Retinal pigment epithelial cell (primary cell): ENCODE measurements around the gene LRIG1.

Source experiments
- DNase-seq: peaks from one replicate; pipeline ENCODE4 v3.0.0-alpha.2; 2010; ENCODE audit warnings: low read depth
- H3K4me3 ChIP-seq: 2 replicates; pipeline ENCODE4 v1.5.1; 2011; ENCODE audit warnings: mild to moderate bottlenecking, low read length, control low read depth, moderate library complexity
- TF ChIP-seq, protein P1 (sequence below): conservative IDR thresholded peaks from 2 replicates; pipeline ENCODE4 v1.5.1; 2011; ENCODE audit warnings: low read depth, low read length, control low read depth, inconsistent platforms

Gene LRIG1

DNA sequence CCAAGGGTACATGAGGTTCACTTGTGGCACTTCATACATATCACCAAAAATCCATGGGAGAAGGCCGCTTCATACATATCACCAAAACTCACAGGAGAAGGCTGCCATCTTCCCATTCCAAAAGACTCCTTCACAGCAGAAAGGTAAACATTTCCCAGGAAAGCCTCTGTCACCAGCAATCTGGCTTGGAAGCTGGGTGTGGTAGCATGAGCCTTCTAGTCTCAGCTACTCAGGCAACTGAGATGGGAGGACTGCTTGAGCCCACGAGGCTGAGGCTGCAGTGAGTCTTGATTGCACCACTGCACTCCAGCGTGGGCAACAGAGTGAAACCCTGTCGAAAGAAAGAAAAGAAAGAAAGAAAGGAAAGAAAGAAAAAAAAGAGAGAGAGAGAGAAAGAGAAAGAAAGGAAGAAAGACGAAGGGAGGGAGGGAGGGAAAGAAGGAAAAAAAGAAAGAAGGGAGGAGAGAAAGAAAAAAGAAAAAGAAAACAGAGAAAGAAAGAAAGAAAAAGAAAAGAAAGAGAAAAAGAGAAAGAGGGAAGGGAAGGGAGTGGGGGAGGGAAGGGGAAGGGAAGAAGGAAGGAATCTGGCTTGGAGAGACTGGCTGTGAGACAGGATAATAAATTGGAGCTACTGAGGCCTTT, 7.2 kb downstream of the LRIG1 start:
- H3K4me3 ChIP-seq, result no peak overlapping the region
- no peak for DNase-seq
- TF ChIP-seq, protein P1, sequence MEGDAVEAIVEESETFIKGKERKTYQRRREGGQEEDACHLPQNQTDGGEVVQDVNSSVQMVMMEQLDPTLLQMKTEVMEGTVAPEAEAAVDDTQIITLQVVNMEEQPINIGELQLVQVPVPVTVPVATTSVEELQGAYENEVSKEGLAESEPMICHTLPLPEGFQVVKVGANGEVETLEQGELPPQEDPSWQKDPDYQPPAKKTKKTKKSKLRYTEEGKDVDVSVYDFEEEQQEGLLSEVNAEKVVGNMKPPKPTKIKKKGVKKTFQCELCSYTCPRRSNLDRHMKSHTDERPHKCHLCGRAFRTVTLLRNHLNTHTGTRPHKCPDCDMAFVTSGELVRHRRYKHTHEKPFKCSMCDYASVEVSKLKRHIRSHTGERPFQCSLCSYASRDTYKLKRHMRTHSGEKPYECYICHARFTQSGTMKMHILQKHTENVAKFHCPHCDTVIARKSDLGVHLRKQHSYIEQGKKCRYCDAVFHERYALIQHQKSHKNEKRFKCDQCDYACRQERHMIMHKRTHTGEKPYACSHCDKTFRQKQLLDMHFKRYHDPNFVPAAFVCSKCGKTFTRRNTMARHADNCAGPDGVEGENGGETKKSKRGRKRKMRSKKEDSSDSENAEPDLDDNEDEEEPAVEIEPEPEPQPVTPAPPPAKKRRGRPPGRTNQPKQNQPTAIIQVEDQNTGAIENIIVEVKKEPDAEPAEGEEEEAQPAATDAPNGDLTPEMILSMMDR, result no peak

DNA sequence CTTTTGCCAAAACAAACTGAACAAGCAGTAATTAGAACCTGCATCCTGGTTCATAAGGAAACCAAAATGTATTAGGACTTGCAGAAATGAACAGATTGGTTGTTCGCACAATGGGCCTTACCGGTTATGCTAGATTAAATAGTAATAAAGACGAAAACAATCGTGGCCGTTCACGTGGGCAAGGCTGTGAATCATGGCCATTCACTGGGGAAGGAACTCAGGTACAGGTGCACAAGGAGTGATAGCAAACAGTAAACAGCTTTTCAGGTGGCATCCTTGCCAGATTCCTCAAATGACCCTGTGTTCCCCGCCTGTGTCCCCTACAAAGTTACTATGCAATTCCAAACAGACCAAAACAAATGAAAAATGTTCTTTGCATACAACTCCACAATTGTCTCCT, 8.2 kb downstream of the LRIG1 start:
- no peak overlapping the region for H3K4me3 ChIP-seq
- DNase-seq, result no peak
- TF ChIP-seq, protein P1, result no peak

DNA sequence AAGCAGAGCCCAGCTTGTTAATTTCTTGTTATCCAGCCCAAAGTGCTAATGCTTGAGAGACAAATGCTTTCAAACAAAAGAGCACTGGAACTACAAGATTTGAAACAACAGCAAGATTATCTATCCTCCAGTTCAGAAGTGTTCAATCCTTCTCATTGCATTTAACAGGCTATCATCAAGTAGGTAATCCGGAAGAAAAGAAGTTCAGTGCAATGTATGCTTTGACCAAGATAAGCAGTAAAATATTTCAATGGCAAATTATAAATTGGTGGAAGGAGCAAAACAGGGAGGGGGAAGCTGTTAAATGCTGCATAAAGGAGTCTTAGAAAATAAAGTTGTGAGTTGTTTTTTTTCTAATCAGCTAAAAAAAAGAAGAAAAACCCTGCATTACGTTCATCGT, 8.8 kb downstream of the LRIG1 start:
- TF ChIP-seq, protein P1, result no peak
- H3K4me3 ChIP-seq, result no peak overlapping the region

DNA sequence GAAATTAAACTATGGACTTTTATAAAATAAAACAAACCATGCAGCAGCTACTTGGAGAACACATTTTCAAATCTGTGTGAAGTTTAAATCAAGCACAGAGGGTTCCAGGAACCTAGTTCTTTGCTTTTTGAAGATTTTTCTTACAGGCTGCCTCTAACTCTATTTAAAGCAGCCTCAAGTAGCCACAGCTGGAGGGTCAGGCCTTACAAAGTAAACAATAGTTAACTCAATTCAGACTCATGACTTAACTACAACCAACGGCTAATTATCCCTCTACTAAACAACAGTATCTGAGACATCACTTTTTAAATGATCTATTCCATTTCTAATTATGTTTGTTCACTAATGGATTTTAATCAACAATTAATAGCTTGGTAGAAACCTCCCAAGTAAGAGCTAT, 9.8 kb downstream of the LRIG1 start:
- no peak overlapping the region for H3K4me3 ChIP-seq
- DNase-seq, result no peak
- TF ChIP-seq, protein P1, result no peak

More for the DNA sequence above, 8.8 kb downstream of the LRIG1 start:
- DNase-seq, result no peak

DNA sequence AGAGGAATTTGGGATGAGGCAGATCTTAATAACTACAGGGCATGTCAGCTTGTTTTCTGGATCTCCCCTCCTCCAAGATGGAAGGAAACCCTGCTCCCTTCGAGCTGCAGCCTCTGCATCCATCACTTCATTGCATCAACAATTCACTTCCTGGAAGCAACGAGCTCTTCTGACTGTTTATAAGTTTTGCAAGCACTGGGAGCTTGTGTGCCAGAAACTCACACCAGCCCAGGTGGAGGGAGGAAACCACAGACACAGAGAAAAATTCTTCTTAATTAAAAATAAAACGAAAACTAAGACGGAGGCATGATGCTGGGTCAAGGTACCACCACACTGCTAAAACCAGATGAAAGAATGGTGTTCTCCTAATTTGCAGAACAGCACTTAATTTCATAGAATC, 10.6 kb downstream of the LRIG1 start:
- H3K4me3 ChIP-seq, result no peak overlapping the region
- TF ChIP-seq, protein P1, result no peak
- no peak for DNase-seq

DNA sequence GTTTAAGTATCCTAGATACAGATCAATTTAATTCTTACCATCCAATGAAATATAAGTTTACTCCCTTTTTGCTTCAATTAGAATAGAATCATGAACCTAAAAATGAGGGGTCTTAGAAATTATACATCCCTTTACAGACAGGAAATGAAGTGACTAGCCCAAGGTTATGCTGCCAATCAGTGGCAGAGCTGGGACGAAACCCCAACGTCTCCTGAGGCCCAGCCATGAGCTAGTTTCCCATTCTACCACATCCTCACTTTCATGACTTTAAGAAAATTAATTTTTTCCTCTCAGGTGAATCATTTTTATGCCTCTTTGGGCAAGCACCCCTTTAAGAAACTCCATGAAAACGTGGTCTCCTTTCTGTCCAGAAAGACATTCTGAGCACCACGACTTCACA, 11.2 kb downstream of the LRIG1 start:
- TF ChIP-seq, protein P1, result no peak
- no peak overlapping the region for H3K4me3 ChIP-seq
- no peak for DNase-seq

DNA sequence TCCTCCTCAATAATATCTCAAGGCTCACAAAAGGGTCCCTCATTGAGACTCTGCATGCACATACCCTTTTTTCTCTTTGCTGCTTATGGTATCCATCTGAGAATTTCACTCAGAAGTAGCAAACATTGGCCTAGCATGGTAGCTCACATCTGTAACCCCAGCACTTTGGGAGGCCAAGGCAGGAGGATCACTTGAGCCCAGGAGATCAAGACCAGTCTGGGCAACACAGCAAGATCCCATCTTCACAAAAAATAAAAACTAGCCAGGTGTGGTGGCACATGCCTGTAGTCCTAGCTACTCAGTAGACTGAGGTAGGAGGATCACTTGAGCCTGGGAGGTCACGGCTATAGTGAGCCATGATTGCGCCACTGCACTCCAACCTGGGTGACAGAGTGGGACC, 11.7 kb downstream of the LRIG1 start:
- no peak for DNase-seq
- TF ChIP-seq, protein P1, result no peak
- no peak overlapping the region for H3K4me3 ChIP-seq
